Nephron (organoid): ENCODE measurements around the gene RPL27A.

Experiments
- H3K27ac Mint-ChIP-seq, 3 experiments: 2 replicates each; pipeline ENCODE4 v1.8.0; 2020; ENCODE audit warnings: mixed read lengths in 3 of 3, mild to moderate bottlenecking in 2 of 3, moderate library complexity in 1 of 3
- H3K27me3 Mint-ChIP-seq: 2 replicates; pipeline ENCODE4 v1.8.0; 2021; ENCODE audit warnings: low read depth, mild to moderate bottlenecking, moderate library complexity, mixed read lengths
- H3K36me3 Mint-ChIP-seq: 2 replicates; pipeline ENCODE4 v1.8.0; 2020; ENCODE audit warnings: low read depth, mixed read lengths
- H3K4me1 Mint-ChIP-seq: 2 replicates; pipeline ENCODE4 v1.8.0; 2020; ENCODE audit warnings: mixed read lengths
- H3K4me3 Mint-ChIP-seq, 3 experiments: 2 replicates each; pipeline ENCODE4 v1.8.0; 2020; ENCODE audit warnings: mild to moderate bottlenecking in 3 of 3, mixed read lengths in 3 of 3, moderate library complexity in 2 of 3
- H3K9me3 Mint-ChIP-seq: 2 replicates; pipeline ENCODE4 v1.8.0; 2020; ENCODE audit warnings: mixed read lengths
- CTCF ChIP-seq, 3 experiments: fragments of 200-600 bp; sonication (generic); IDR thresholded peaks; one replicate each; pipeline ENCODE4 v1.5.0; 2021; ENCODE audit warnings: antibody characterized with exemption in 3 of 3; ENCODE audit not compliant: unreplicated experiment in 3 of 3

The RPL27A gene

GRCh38 chr11:8722809-8723208 lies 40.2 kb downstream of the RPL27A start:
- H3K4me1 Mint-ChIP-seq = peaks cover 91% of the 10 kb centered on the region
- H3K9me3 Mint-ChIP-seq = no peaks in the 10 kb centered on the region
- no peak for TF ChIP-seq CTCF (IDR thresholded peaks at IDR 0.05; ENCODE audit: unreplicated experiment in 3 of 3)
- H3K36me3 Mint-ChIP-seq = peaks cover 19% of the 10 kb centered on the region
- no peaks in the 10 kb centered on the region for H3K27me3 Mint-ChIP-seq
- H3K27ac Mint-ChIP-seq = peak overlapping the region; percentile 88 to 97 (median 97)
- no peak overlapping the region for H3K4me3 Mint-ChIP-seq

GRCh38 chr11:8723711-8724110 lies 41.1 kb downstream of the RPL27A start:
- no peak overlapping the region for H3K4me3 Mint-ChIP-seq
- H3K27ac Mint-ChIP-seq = peak overlapping the region in 2 of 3 experiments; percentile 97
- TF ChIP-seq CTCF (IDR thresholded peaks at IDR 0.05; ENCODE audit: unreplicated experiment in 3 of 3) = no peak
- peaks cover 22% of the 10 kb centered on the region for H3K36me3 Mint-ChIP-seq
- no peaks in the 10 kb centered on the region for H3K9me3 Mint-ChIP-seq
- no peaks in the 10 kb centered on the region for H3K27me3 Mint-ChIP-seq
- peaks cover 88% of the 10 kb centered on the region for H3K4me1 Mint-ChIP-seq

GRCh38 chr11:8724682-8725081 lies 42.1 kb downstream of the RPL27A start:
- peak overlapping the region; percentile 43 to 97 (median 83) for H3K27ac Mint-ChIP-seq
- H3K4me1 Mint-ChIP-seq = peaks cover 88% of the 10 kb centered on the region
- no peaks in the 10 kb centered on the region for H3K9me3 Mint-ChIP-seq
- H3K27me3 Mint-ChIP-seq = no peaks in the 10 kb centered on the region
- peak overlapping the region in 1 of 3 experiments; percentile 48 for H3K4me3 Mint-ChIP-seq
- peaks cover 28% of the 10 kb centered on the region for H3K36me3 Mint-ChIP-seq
- TF ChIP-seq CTCF (IDR thresholded peaks at IDR 0.05; ENCODE audit: unreplicated experiment in 3 of 3) = no peak

- Mint-ChIP-seq H3K4me3 (peak overlapping the region in 1 of 3 experiments; percentile 44), H3K36me3 (peaks cover 34% of the 10 kb centered on the region), H3K4me1 (peaks cover 73% of the 10 kb centered on the region), H3K9me3 (no peaks in the 10 kb centered on the region), H3K27me3 (no peaks in the 10 kb centered on the region), H3K27ac (peak overlapping the region; percentile 30 to 92 (median 59))
- no peak for TF ChIP-seq CTCF (IDR thresholded peaks at IDR 0.05; ENCODE audit: unreplicated experiment in 3 of 3)
Measured at GRCh38 chr11:8726395-8726794, 43.8 kb downstream of the RPL27A start.

GRCh38 chr11:8728563-8728962 lies 46.0 kb downstream of the RPL27A start:
- Mint-ChIP-seq H3K36me3 (peaks cover 34% of the 10 kb centered on the region), H3K4me3 (peak overlapping the region in 1 of 3 experiments; percentile 24), H3K27me3 (no peaks in the 10 kb centered on the region), H3K4me1 (peaks cover 67% of the 10 kb centered on the region), H3K9me3 (no peaks in the 10 kb centered on the region), H3K27ac (peak overlapping the region; percentile 66 to 87 (median 85))
- TF ChIP-seq CTCF (IDR thresholded peaks at IDR 0.05; ENCODE audit: unreplicated experiment in 3 of 3) = no peak

- peaks cover 64% of the 10 kb centered on the region for H3K4me1 Mint-ChIP-seq
- H3K36me3 Mint-ChIP-seq = peaks cover 38% of the 10 kb centered on the region
- H3K27me3 Mint-ChIP-seq = no peaks in the 10 kb centered on the region
- H3K4me3 Mint-ChIP-seq = no peak overlapping the region
- H3K27ac Mint-ChIP-seq = peak overlapping the region; percentile 66 to 87 (median 85)
- no peak for TF ChIP-seq CTCF (IDR thresholded peaks at IDR 0.05; ENCODE audit: unreplicated experiment in 3 of 3)
- H3K9me3 Mint-ChIP-seq = no peaks in the 10 kb centered on the region
Measured at GRCh38 chr11:8729067-8729466, 46.5 kb downstream of the RPL27A start.
